ENCODE data around the gene CKLF.
"Not testable (repeated sequence)": the region's sequence is repeated elsewhere in the genome, so short reads cannot be mapped to it uniquely, and the experiment has no call there.

The CKLF gene, protein sequence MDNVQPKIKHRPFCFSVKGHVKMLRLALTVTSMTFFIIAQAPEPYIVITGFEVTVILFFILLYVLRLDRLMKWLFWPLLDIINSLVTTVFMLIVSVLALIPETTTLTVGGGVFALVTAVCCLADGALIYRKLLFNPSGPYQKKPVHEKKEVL

DNA sequence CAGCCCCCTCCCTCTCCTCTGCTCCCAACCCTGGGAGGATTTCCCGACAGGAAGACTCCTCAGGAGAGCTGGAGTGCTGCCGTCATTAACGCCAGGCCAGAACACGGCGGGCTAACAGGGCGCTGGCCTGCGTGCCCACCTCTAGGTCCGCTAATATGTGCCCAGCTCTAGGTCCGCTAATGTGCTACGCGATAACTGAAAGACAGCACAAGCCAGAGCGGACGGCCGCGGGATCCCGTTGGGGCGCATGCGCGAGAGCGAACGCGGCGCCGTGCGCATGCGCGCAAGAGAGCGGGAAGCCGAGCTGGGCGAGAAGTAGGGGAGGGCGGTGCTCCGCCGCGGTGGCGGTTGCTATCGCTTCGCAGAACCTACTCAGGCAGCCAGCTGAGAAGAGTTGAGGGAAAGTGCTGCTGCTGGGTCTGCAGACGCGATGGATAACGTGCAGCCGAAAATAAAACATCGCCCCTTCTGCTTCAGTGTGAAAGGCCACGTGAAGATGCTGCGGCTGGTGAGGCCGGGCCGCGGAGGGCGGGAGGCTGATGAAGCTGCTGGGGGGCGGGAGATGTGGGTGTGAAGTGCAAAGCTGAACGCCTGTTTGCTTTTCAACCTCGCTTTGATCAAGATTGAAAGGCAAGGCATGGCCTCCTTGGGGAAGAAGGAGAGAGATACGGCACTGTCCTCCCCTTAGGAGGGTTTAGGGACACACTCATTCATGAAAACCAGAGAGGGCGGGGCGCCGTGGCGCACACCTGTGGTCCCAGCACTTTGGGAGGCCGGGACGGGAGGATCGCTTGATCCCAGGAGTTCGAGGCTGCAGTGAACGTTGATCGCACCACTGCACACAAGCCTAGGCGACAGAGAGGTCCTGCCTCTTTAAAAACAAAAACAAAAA lies at the start of gene CKLF:
Gene CKLF (plus strand): TSS at position 291 of the 892 bp plus-strand sequence. CDS start 140 bp downstream, at position 431.
- no peak for FAIRE-seq

DNA sequence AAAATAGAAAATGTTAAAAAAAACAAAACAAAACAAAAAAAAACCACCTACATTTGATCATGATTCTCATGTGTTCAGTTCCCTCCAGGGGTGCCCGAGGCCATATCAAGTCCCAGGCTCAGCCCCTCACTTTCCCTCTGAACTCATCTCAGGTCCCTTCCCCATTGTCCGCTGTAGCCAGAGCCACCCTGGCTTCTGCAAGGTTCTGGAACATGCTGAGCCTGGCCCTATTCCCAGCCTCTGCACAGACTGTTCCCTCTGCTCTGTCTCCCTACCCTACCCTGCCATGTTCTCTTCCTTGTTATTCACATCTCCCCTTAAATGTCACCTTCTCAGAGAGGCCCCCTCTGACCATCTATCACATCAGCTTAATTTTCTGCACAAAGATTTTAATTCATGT lies 49.3 kb upstream of the CKLF start:
- FAIRE-seq, result no peak

DNA sequence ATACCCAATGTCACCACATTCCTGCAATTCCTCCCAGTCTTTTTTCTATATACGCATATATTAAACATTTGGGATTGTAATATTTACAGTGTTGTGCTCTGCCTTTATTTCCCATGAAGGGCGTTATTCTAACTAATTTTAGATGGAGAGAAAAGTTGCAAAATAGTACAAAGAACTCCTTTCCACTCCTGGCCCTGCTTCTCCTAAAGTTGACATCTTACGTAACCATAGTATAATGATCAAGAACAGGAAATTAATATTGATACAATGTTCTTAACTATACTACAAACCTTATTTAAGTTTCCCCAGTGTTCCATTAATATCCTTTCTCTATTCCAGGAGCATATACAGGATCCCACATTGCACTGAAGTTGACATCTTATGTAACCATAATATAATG lies 48.8 kb upstream of the CKLF start:
- no peak for FAIRE-seq

DNA sequence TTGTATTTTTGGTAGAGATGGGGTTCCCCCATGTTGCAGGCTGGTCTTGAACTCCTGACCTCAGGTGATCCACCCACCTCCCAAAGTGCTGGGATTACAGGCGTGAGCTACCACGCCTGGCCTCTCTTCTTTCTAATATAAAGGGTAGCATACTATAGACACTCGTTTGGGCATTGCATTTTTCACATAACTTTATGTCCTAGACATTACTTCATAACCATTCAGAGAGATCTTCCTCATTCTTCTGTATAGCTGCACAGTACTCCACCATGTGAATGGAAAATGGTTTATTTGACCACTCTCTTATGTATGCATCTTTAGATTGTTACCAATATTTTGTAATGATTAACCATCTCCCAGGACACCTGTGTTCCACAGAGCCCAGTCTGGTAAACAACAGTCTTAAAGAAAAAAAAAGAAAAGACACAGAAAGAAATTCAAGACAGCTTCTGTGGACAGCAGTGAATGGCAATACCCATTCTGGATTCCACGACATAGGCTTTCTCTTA lies 44.6 kb upstream of the CKLF start:
- no peak for FAIRE-seq

DNA sequence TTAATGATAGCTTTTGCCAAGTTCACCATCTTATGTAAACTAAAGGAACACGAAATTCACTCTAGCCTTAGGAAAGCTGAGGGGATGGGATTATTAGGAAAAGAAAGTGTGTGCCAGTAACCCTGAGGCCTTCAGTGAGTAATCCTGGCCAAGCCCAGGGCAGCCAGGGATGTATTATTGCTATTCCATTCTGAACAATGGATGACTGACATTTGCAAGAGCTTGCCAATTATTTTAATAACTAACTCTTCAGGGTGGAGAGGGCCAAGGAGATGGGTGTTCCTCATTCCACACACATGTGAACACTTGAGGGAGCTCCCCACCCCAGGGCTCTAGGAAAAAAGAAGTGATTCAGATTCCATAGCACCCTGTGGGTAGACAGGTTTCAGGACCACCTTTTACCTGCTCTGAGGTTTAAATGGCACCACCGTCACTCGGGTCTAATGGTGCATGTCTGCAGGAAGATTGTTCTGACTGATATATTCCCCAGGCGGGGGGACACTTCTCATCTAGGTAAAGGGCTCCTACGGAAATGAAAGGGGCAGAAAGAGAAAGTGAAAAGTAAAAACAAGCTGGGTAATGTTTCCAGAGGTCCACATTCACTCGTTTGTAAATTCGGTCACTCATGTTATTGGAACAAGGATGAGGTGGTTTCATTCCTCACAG lies 44.0 kb upstream of the CKLF start:
- no peak for FAIRE-seq

DNA sequence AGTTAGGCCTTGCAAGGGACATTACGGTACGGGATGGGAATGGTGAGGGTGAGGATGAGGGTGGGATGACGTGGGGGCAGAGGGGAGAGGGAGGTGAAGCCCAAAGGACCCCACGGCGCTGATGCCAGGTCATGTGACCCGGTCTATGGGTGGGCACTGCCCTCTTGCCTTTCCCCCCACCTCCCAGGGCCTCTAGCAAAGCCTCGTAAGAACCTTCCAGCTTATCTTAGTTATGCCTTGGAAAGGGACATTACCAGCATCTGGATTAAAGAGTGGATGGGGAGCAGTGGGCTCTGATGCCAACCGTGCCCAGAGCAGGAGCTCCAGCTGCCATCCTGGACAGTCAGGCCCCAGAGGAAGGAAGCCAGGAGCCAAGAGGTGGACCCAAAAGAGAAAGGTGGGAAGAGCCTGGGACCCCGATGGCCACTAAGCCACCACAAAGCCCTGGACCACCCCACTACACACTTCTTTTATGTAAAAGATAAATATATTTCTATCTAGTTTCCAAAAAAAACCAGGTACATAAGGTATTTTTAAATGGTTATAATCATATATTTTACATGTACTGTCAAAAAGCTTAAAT lies 43.4 kb upstream of the CKLF start:
- FAIRE-seq, result no peak

DNA sequence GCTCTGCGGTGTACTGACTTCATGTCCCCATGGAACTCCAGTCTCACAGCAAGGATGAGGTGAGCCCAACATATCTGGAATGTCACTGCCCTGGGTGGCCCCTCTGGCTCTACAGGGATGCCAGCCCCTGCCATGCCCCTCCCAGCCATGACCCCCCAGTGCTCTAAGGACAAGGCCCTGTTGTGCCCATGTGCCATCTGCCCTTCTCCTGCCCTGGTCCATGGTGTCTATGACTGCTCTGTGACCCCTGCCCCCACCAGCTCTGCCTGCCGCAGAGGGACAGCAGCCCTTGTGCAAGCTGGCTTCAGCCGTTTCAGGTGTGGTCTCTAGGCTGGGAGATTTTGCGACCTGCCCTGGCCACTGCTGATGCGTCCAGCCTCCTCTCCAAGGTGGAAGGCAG lies 42.8 kb upstream of the CKLF start:
- FAIRE-seq, result no peak

DNA sequence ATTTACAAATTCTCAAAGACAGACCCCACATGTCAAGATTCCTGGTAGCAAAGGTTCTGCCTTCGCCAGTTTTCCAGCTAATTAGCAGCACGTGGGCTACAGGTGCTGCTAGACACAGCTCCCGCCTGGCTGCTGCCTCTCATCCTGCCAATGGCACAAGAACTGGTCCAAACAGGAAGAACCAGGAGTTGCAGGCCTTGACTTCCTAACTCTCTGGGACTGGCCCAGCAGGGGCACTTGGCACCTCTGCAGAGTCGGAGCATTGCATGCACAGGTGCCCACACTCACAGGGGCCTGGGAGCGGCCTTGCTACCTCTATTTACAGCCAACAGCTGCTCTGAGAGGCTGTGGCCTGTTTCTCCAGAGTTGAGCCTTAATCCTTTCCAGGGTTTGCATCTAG lies 42.1 kb upstream of the CKLF start:
- no peak for FAIRE-seq

DNA sequence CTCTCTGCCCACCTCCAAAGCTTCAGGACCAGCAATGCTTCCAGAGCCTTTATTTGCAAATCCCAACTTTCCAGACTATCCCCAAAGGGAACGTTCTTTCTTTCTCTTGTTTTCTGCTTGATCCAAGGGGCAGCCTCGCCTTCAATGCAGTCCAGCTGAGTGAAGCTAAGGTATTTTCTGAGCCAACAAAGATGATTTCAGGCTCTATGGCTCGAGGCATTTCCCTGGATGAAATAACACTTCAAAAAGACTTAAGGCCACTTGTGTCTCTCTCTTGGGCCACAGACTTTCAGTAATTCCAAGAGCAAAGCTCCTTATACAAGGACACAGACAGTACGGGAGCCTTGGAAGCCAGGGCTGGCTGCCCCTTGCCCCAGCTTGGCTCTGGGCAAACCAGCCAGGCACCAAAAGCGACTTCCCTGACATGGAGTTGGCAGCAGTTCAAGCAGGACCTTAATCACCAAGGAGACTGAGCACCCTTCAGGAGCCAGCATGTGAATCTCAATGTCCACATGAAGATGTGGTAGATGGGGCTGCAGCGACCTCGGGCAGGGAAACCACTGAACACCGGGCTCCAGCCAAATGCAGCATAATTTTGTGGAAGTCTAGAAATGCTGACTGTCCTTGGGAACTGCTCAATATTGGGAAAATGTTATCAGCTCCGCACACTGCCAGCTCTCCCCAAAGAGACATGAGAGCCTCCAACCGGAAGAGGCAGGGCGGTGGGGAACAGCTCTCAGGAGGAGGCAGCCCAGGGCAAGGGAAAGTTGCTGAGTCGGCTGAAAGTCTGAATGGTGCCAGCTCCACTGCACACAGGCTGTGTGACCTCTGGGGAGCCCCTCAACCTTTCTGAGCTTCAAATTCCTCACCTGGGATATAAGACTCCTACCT lies 41.4 kb upstream of the CKLF start:
- FAIRE-seq, result no peak

DNA sequence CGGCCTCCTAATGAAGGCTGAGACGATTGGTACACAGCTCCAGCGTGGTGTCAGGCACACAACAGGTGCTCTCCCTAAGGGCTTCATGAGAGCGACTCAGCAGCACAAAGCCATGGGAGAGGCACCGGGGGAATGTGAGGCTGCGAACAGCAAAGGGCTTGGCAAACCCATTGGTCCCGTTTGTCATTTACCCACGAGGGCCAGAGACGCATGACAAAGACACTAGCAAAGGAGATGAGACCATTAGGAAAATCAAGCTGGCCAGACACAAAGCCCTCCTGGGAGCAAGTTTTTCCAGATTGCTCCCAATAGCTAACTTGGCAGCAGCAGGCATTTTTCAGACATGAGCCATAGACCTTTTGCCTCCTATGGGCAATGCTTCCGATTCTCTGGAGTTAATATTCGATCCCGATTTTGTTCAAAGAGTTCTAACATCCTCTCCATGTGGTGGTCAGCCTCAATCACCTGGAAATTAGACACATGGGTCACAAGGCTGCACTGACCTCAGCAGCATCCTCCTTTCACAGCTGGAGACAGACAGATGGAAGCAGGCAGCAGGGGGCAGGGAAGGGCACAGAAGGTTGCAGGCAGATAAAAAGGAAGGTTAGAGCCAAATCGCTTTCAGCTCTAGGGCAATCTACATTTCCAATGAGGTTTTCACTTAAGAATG lies 40.6 kb upstream of the CKLF start:
- no peak for FAIRE-seq

DNA sequence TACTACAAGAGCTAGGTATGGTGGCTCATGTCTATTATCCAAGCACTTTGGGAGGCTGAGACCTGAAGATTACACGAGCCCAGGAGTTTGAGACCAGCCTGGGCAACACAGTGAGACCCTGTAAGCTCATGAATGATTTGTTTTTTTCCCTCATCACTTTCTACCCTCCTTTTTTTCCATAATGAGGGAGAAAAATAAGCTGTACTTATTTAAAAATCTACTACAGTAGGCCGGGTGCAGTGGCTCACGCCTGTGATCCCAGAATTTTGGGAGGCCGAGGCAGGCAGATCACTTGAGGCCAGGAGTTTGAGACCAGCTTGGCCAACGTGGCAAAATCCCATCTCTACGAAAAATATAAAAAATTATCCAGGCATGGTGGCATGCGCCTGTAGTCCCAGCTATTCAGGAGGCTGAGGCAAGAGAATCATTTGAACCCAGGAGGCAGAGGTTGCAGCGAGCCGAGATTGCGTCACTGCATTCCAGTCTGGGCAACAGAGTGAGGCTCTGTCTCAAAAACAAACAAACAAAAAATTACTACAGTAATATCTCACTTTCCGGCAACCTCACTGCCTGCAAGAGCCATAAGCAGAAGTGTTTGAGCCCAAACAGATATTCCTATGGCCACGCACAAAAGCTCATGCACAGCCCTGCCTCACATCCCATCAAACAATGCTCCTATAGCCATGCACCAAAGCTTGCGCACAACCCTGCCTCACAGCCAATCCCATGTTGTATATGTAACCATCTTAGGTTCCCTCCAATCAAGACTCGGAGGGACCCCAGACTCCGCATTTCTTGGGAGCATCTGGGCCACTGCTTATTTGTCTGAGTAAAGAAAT lies 39.9 kb upstream of the CKLF start:
- FAIRE-seq, result no peak

DNA sequence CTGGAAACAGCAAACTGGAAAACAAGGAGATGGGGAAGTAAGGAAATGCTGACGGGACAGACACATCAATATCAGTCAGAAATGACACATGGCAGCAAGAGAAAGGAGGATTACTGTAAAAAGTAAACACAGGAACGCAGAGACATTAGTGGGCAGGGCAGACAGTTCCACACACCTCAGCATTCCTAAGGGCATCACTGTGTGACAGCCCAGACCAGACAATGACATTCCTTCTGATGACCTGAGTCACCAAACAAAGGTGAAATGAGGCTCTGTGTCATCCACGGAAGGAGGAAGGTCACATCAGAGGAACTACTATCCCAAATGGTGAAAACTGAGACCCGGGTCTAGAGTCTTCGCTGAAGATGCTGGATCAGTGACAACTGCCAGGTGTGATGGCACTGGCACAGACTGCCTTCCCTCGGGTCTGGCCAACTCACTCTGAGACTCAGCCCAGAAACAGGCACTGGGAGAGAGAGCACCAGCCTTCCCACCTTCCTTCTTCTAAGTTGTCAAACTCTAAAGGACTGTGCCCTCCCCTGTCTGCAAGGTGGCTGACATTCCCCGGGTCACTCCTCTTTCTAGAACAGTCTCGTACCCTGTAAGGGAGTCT lies 39.2 kb upstream of the CKLF start:
- no peak for FAIRE-seq

DNA sequence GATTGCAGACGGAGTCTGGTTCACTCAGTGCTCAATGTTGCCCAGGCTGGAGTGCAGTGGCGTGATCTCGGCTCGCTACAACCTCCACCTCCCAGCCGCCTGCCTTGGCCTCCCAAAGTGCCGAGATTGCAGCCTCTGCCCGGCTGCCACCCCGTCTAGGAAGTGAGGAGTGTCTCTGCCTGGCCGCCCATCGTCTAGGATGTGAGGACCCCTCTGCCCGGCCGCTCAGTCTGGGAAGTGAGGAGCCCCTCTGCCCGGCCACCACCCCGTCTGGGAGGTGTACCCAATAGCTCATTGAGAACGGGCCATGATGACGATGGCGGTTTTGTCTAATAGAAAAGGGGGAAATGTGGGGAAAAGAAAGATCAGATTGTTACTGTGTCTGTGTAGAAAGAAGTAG lies 38.0 kb upstream of the CKLF start:
- not testable (repeated sequence) for FAIRE-seq

DNA sequence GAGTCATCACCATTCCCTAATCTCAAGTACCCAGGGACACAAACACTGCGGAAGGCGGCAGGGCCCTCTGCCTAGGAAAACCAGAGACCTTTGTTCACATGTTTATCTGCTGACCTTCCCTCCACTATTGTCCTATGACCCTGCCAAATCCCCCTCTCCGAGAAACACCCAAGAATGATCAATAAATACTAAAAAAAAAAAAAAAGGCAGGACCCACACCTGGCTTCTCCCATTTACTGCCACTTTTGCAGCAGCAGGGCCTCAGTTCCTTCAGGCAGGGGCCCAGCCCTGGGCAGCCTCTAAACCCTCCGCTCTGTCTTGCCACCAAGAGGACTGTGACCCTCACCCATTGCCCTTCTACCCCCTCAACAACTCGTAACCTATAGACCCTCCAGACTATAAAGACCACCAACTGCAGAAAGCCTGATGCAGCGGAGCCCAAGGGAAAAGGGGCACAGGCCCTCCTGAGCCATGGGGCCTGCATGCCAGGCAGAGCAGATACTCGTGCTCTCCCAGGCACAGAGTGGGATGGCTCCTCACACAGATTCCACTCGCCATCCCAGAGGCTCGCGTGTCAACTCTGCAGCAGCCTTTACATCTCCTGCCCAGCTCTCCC lies 37.3 kb upstream of the CKLF start:
- not testable (repeated sequence) for FAIRE-seq

DNA sequence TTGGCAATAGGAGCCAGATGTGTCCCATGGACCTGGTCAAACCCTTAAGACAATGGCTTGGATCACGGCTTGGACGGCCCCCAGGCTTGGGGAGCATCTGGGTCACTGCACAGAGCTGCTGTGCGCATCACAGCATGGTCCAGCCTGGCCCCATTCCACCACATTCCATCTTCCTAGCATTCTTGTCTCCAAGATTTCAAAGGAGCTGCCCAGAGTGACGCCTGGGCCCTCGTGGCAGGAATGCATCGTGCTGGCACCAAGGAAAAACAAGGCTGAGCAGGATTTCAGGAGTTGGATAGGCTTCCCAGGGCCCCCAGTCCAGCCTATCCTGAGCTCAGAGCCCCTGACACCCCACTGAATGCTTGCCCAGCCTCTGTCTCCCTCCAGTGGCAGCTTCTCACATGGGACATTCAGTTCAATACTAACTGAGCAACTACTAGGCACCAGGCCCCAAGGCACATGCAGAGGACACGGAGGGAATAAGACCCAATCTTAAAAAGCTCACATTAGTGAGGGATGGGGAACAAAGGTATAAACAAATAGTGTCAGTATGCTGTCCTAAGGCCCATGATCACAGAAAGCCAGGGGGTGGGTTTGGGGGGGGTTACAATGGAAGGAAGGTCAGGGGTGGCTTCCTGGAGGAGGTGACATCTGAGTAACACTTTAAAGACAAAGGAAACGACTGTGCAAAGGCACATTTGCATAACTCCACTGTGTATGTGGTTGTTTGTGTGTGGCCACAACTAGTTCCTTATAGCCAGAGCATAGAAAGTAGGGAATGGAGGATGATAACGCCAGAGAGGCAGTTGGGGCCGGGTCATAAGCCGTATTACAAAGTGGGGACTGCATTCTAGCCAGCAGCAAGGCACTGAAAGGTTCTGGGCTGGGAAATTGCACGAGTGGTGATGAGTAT lies 36.5 kb upstream of the CKLF start:
- FAIRE-seq, result no peak

DNA sequence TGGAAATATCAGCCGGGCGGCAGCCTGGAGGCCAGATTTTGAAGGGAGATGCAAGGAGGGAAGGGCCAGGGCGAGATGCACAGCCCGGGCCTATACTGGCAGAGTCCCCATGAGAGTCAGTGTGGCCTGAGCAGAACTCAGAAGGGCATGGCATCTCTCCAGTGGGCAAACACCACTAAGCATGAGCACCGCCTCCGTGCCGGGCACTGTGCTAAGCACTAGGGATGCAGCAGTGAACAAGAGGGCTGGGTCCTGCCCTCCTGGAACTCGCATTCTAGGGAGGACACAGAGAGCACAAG lies 35.9 kb upstream of the CKLF start:
- no peak for FAIRE-seq

DNA sequence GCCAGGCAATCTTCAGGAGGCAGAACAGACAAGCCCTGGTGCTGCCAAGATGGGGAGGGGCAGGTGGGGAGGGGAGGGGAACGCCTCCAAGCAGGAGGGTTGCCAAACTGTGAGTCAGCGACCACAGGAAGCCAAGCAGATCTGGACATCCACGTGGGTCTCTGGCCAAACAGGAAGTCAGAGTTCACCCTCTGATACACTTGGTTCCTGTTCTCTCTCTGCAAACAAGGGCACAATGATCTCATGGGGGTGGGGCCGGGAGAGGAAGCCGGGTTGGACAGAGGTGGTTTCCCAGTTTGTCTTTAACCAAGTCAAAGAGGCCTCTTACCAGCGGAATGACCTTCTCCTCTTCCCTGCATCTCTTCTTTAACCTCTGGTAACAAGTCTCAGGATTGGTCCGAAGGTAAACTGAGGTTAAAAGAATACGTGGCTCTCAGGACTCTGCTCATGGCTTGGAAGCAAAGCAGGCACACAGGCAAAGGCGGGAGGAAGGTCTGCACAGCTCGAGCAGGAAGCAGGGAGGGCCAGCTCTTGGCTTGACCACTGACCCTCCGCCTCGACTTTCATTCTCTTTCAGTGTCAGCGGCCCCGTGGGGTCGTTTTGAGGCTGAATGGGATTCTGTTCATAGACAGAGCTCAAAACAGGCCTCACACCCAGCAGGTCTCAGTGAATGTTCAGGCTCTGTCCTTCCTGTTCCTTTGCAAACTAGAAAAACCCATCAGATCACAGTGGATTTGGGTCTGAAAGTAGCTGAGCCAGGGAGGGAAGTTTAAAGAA lies 35.4 kb upstream of the CKLF start:
- FAIRE-seq, result no peak

DNA sequence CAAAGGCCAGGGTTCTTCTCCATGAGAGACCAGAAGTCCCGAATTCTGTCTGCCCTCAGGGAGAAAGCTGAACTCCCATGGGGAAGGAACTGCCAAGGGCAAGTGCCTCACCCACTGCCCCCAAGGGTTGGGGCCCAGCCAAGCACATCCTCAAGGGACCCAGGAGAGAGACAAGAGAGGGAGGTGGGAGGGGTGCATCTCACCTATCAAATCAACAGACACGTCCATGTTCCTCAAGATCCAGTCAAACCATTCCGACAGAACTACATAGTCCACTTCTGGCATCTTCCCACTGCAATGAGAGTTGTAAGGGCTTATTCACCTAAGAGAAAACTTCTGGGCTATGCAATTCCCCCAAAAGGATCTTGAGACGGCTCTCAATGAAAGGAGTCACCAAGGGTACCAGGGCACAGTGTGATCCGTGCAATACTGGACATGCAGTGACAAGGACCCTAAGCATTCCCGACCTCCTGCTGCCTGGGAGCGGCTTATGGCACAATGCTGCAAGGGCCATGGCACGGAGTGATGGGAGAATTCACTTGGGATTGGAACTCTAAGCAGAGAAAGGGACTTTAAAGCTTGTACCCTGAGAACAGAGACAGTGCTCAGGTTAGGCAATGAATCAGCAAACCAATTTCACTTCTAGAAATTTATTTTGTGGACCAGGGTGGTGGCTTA lies 34.7 kb upstream of the CKLF start:
- no peak for FAIRE-seq
